ENCODE results near the gene HTT. TPM values are rescaled to one million over a fixed set of nuclear protein-coding genes. Genes with fewer than 3 reads are reported as not detected.

The HTT gene
- total RNA-seq, 1 experiment from 2014 or later: 64.4 TPM

- H3K79me1 ChIP-seq (ENCODE audit: insufficient read depth, low read depth, low read length, poor library complexity, severe bottlenecking): no peaks in the 10 kb centered on the region
- H2BK120ac ChIP-seq (ENCODE audit: low read depth, low read length, poor library complexity, severe bottlenecking): no peak overlapping the region
- H3K56ac ChIP-seq (ENCODE audit: insufficient read length, low read depth, low read length): no peak overlapping the region
- DNase-seq: no peak
- no peaks in the 10 kb centered on the region for H4K20me1 ChIP-seq (ENCODE audit: control insufficient read depth, insufficient read depth, insufficient read length)
- H2BK12ac ChIP-seq (ENCODE audit: insufficient read length, low read depth, low read length): no peak overlapping the region
- H3K4ac ChIP-seq (ENCODE audit: low read depth, low read length): no peak overlapping the region
- no peak overlapping the region for H4K91ac ChIP-seq (ENCODE audit: insufficient read length, low read depth, low read length)
- Mint-ChIP-seq H3K27ac (no peak overlapping the region), H3K9me3 (no peaks in the 10 kb centered on the region; a peak in 1 of 5 replicates), H3K4me3 (no peak overlapping the region), H3K4me1 (no peaks in the 10 kb centered on the region), H3K36me3 (ENCODE audit: insufficient read depth in 1 of 3, low read depth in 3 of 3) (no peaks in the 10 kb centered on the region), H3K27me3 (ENCODE audit: low read depth) (no peaks in the 10 kb centered on the region)
- H2AK5ac ChIP-seq (ENCODE audit: insufficient read length, low read length): no peak overlapping the region
- TF ChIP-seq, protein P1, sequence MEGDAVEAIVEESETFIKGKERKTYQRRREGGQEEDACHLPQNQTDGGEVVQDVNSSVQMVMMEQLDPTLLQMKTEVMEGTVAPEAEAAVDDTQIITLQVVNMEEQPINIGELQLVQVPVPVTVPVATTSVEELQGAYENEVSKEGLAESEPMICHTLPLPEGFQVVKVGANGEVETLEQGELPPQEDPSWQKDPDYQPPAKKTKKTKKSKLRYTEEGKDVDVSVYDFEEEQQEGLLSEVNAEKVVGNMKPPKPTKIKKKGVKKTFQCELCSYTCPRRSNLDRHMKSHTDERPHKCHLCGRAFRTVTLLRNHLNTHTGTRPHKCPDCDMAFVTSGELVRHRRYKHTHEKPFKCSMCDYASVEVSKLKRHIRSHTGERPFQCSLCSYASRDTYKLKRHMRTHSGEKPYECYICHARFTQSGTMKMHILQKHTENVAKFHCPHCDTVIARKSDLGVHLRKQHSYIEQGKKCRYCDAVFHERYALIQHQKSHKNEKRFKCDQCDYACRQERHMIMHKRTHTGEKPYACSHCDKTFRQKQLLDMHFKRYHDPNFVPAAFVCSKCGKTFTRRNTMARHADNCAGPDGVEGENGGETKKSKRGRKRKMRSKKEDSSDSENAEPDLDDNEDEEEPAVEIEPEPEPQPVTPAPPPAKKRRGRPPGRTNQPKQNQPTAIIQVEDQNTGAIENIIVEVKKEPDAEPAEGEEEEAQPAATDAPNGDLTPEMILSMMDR (conservative IDR thresholded peaks at IDR 0.05): no peak
- H3K4me2 ChIP-seq (ENCODE audit: insufficient read depth, insufficient read length, low read length): no peak overlapping the region
- no peak overlapping the region for H3K27ac ChIP-seq (ENCODE audit: insufficient read length, low read depth, low read length)
- H3K9me3 ChIP-seq (ENCODE audit: control insufficient read depth, low read depth, low read length): no peaks in the 10 kb centered on the region
- H3K79me2 ChIP-seq (ENCODE audit: insufficient read depth, low read length): no peaks in the 10 kb centered on the region
- H3K23me2 ChIP-seq (ENCODE audit: insufficient read length, low read depth, low read length, poor library complexity, severe bottlenecking): no peaks in the 10 kb centered on the region
- H4K8ac ChIP-seq (replicated peaks; ENCODE audit: insufficient read length, low read depth, low read length): no peak overlapping the region
- H2AFZ ChIP-seq (ENCODE audit: low read length): no peak overlapping the region
- no peak overlapping the region for H4K5ac ChIP-seq (ENCODE audit: insufficient read length, low read depth, low read length)
- H3T11ph ChIP-seq (ENCODE audit: low read length): no peak overlapping the region
- H3K27me3 ChIP-seq (ENCODE audit: insufficient read depth, low read length): no peaks in the 10 kb centered on the region
- no peak overlapping the region for H3K18ac ChIP-seq (ENCODE audit: insufficient read length, low read depth, low read length)
- no peak overlapping the region for H2BK5ac ChIP-seq (ENCODE audit: insufficient read length, low read length)
- no peak overlapping the region for H2BK20ac ChIP-seq (ENCODE audit: low read depth, low read length, poor library complexity, severe bottlenecking)
- H3K14ac ChIP-seq (ENCODE audit: insufficient read depth, low read length): no peak overlapping the region; the same call in 1 of the 2 replicates
- no peak overlapping the region for H3K9ac ChIP-seq (ENCODE audit: extremely low read depth, insufficient read length, low read length)
- no CpG with 5 or more reads among the region's 9 CpGs for WGBS (ENCODE audit: extremely low coverage, insufficient read length, low lambda C conversion rate)
- H3K23ac ChIP-seq (ENCODE audit: insufficient read length, low read depth, low read length): no peak overlapping the region
- no peaks in the 10 kb centered on the region for H3K4me1 ChIP-seq (ENCODE audit: insufficient read depth, low read length)
- H2BK15ac ChIP-seq (ENCODE audit: low read depth, low read length): no peak overlapping the region
Observed at GRCh38 chr4:3257103-3257555, 182.6 kb downstream of the HTT start.
